Activated CD4-positive, alpha-beta T cell treated with anti-CD3 and anti-CD28 coated beads, Interleukin-2, amount 50 U/mL, for 16 hours (primary cell): ENCODE measurements around the gene C14orf132.
"Not testable (repeated sequence)": the region's sequence is repeated elsewhere in the genome, so short reads cannot be mapped to it uniquely, and the experiment has no call there.

Source experiments
- DNase-seq: peaks from one replicate; pipeline ENCODE4 v3.0.0-alpha.2; 2020

Gene C14orf132

GRCh38 chr14:96038920-96039632 is at the start of gene C14orf132:
TSS of gene C14orf132 (plus strand) at chr14:96039362. CDS start at chr14:96039501, 139 bp downstream.
- peak; percentile 42 for DNase-seq

GRCh38 chr14:95993768-95994592 is 45.2 kb upstream of the C14orf132 start:
- peak; percentile 37 for DNase-seq

- no peak for DNase-seq
These were observed 44.6 kb upstream of the C14orf132 start for GRCh38 chr14:95994593-95994928.

- no peak for DNase-seq
These were observed 40.5 kb upstream of the C14orf132 start for GRCh38 chr14:95998656-95999055.

GRCh38 chr14:96001866-96002497 is 37.2 kb upstream of the C14orf132 start:
- no peak for DNase-seq

GRCh38 chr14:96002498-96002884 is 36.7 kb upstream of the C14orf132 start:
- no peak for DNase-seq

GRCh38 chr14:96011131-96011530 is 28.0 kb upstream of the C14orf132 start:
- DNase-seq = no peak

- DNase-seq = no peak
These were observed 27.6 kb upstream of the C14orf132 start for GRCh38 chr14:96011607-96012006.

GRCh38 chr14:96012757-96013156 is 26.4 kb upstream of the C14orf132 start:
- not testable (repeated sequence) for DNase-seq

GRCh38 chr14:96014176-96014575 is 25.0 kb upstream of the C14orf132 start:
- no peak for DNase-seq

GRCh38 chr14:96016501-96017160 is 22.5 kb upstream of the C14orf132 start:
- DNase-seq = no peak

- no peak for DNase-seq
These were observed 21.3 kb upstream of the C14orf132 start for GRCh38 chr14:96017882-96018281.

GRCh38 chr14:96027431-96028355 is 11.5 kb upstream of the C14orf132 start:
- DNase-seq = no peak

GRCh38 chr14:96029089-96029645 is 10.0 kb upstream of the C14orf132 start:
- no peak for DNase-seq

GRCh38 chr14:96030108-96030760 is 8.9 kb upstream of the C14orf132 start:
- no peak for DNase-seq

- DNase-seq = no peak
These were observed 7.5 kb upstream of the C14orf132 start for GRCh38 chr14:96031691-96032090.

GRCh38 chr14:96035456-96035855 is 3.7 kb upstream of the C14orf132 start:
- DNase-seq = no peak

GRCh38 chr14:96037891-96038557 is 1.1 kb upstream of the C14orf132 start:
- no peak for DNase-seq

GRCh38 chr14:96038558-96038919 is 623 bp upstream of the C14orf132 start:
- DNase-seq = no peak

GRCh38 chr14:96039633-96040311 is 610 bp downstream of the C14orf132 start:
- no peak for DNase-seq
